HG03575 (cell line): ENCODE results near the gene PCDHB10.
"Not testable (repeated sequence)": the region's sequence is repeated elsewhere in the genome, so short reads cannot be mapped to it uniquely, and the experiment has no call there.

Source experiments
- ATAC-seq: cut with Tn5 transposase; IDR thresholded peaks from one replicate; pipeline ENCODE4 v1.9.1; 2021; ENCODE audit not compliant: unreplicated experiment, insufficient number of reproducible peaks, low FRiP score; ENCODE audit errors: extremely low read depth

The PCDHB10 gene

GRCh38 chr5:141225421-141225820, 33.3 kb downstream of the PCDHB10 start:
- ATAC-seq = not testable (repeated sequence)

- no peak for ATAC-seq
Measured at GRCh38 chr5:141234109-141234667, 42.0 kb downstream of the PCDHB10 start.

GRCh38 chr5:141235922-141236321, 43.8 kb downstream of the PCDHB10 start:
- not testable (repeated sequence) for ATAC-seq

GRCh38 chr5:141236516-141237313, 44.6 kb downstream of the PCDHB10 start:
- no peak for ATAC-seq

GRCh38 chr5:141241496-141241895, 49.3 kb downstream of the PCDHB10 start:
- ATAC-seq = no peak
